GM12875 (cell line): ENCODE measurements around the gene TPBG.

Experiments
- H3K4me3 ChIP-seq: one replicate; pipeline ENCODE4 v1.5.1; 2011; ENCODE audit warnings: low read depth, low read length, control low read depth
- TF ChIP-seq, protein P1 (sequence below): IDR thresholded peaks from 2 replicates; pipeline ENCODE4 v1.5.1; 2011; ENCODE audit warnings: low read depth, mild to moderate bottlenecking, control low read depth, inconsistent platforms, low read length, moderate library complexity, borderline replicate concordance; ENCODE audit not compliant: insufficient read depth

Gene TPBG

DNA sequence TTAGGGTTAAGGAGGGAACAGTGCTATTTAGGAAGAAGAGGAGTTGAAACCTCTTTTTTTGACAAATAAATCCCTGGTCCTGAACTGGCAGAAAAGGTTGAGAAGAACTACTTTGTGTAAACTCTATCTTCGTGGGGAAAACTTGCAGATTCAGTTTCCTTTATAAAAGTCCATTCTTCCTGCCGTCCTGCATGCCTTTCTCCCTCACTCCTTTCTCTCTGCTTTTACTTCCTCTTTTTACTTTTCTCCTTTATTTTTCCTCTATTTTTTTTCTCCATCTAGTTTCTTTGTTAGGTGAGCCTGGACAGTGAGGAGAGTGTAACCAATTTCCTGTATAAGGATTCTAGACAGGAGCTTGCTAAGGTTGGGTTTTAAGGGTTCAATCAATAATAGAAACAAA is 52.7 kb downstream of the TPBG start:
- H3K4me3 ChIP-seq, result no peak overlapping the region
- TF ChIP-seq, protein P1, sequence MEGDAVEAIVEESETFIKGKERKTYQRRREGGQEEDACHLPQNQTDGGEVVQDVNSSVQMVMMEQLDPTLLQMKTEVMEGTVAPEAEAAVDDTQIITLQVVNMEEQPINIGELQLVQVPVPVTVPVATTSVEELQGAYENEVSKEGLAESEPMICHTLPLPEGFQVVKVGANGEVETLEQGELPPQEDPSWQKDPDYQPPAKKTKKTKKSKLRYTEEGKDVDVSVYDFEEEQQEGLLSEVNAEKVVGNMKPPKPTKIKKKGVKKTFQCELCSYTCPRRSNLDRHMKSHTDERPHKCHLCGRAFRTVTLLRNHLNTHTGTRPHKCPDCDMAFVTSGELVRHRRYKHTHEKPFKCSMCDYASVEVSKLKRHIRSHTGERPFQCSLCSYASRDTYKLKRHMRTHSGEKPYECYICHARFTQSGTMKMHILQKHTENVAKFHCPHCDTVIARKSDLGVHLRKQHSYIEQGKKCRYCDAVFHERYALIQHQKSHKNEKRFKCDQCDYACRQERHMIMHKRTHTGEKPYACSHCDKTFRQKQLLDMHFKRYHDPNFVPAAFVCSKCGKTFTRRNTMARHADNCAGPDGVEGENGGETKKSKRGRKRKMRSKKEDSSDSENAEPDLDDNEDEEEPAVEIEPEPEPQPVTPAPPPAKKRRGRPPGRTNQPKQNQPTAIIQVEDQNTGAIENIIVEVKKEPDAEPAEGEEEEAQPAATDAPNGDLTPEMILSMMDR, result no peak
